DOHH2 (cell line): ENCODE results near the gene PHYH.

Experiments
- CTCF ChIP-seq: fragments of 200-600 bp; sonication (generic); IDR thresholded peaks from one replicate; pipeline ENCODE4 v1.5.1; 2014; ENCODE audit warnings: antibody characterized with exemption, mild to moderate bottlenecking, low read depth, low read length; ENCODE audit not compliant: poor library complexity, severe bottlenecking
- EZH2phosphoT487 ChIP-seq: fragments of 200-600 bp; sonication (generic); IDR thresholded peaks from 2 replicates; pipeline ENCODE4 v1.6.1; 2017; ENCODE audit warnings: borderline replicate concordance, mild to moderate bottlenecking, antibody characterized with exemption, low read length, moderate library complexity, mixed read lengths

- TF ChIP-seq CTCF (no peak), EZH2phosphoT487 (no peak)
Observed at GRCh38 chr10:13231808-13232207, 68.1 kb downstream of the PHYH start.
